C4-2B (cell line): ENCODE data around the gene EOGT.

Experiments used
- ZFX ChIP-seq: fragments of 450-650 bp; IDR thresholded peaks from 2 replicates; pipeline ENCODE4 v1.6.1; 2017
- TF ChIP-seq, protein P1 (sequence below): fragments of 450-650 bp; conservative IDR thresholded peaks from 2 replicates; pipeline ENCODE4 v1.5.1; 2017; ENCODE audit warnings: mild to moderate bottlenecking

DNA sequence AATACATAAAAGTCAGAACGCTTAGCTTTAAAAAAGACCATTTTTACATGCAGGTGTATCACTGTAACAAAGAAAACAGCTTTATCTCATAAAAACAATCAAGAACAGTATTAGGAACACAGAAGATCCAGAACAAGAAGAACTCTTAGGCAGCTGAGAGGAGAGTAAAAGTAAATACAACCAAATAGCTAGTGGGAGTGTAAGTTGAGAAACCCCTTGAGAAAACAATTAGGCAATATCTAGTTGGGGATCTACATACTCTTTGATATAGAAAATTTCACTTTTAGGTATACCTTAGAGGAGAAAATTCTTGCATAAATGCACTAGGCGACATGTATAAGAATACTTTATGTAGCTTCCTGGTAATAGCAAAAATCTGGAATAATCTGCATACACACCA, 31.1 kb upstream of the EOGT start:
- TF ChIP-seq, protein P1, sequence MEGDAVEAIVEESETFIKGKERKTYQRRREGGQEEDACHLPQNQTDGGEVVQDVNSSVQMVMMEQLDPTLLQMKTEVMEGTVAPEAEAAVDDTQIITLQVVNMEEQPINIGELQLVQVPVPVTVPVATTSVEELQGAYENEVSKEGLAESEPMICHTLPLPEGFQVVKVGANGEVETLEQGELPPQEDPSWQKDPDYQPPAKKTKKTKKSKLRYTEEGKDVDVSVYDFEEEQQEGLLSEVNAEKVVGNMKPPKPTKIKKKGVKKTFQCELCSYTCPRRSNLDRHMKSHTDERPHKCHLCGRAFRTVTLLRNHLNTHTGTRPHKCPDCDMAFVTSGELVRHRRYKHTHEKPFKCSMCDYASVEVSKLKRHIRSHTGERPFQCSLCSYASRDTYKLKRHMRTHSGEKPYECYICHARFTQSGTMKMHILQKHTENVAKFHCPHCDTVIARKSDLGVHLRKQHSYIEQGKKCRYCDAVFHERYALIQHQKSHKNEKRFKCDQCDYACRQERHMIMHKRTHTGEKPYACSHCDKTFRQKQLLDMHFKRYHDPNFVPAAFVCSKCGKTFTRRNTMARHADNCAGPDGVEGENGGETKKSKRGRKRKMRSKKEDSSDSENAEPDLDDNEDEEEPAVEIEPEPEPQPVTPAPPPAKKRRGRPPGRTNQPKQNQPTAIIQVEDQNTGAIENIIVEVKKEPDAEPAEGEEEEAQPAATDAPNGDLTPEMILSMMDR: no peak
- no peak for TF ChIP-seq ZFX
